ENCODE results near the gene AMER3.

- TF ChIP-seq CTCF (conservative IDR thresholded peaks at IDR 0.05; ENCODE audit: low read length) = no peak
- TF ChIP-seq EZH2phosphoT487 (IDR thresholded peaks at IDR 0.05; ENCODE audit: borderline replicate concordance) = no peak
Observed at GRCh38 chr2:130791617-130791939, 36.2 kb downstream of the AMER3 start.

Data from Loucy (cell line).